ENCODE data around the gene KBTBD12. TPM values are rescaled to one million over a fixed set of nuclear protein-coding genes. Genes with fewer than 3 reads are reported as not detected.

KBTBD12 gene
- total RNA-seq, 1 experiment from 2014 or later = not detected

- Histone ChIP-seq H3K9ac (ENCODE audit: low read length) (no peak overlapping the region), H2AFZ (ENCODE audit: low read length) (no peak overlapping the region), H3K27ac (ENCODE audit: low read length) (no peak overlapping the region), H3K27me3 (ENCODE audit: low read length) (no peaks in the 10 kb centered on the region), H3K4me2 (ENCODE audit: low read depth, low read length, poor library complexity, severe bottlenecking) (no peak overlapping the region), H3K4me3 (ENCODE audit: low read length) (no peak overlapping the region), H3K9me3 (ENCODE audit: low read length) (no peaks in the 10 kb centered on the region), H4K20me1 (ENCODE audit: insufficient read depth, low read depth, low read length) (no peaks in the 10 kb centered on the region), H3K9me2 (replicated peaks; ENCODE audit: insufficient read depth, low read length) (no peaks in the 10 kb centered on the region), H3K4me1 (ENCODE audit: low read length) (no peaks in the 10 kb centered on the region), H3K36me3 (ENCODE audit: insufficient read depth, low read length) (no peaks in the 10 kb centered on the region), H3K79me2 (ENCODE audit: low read length) (no peaks in the 10 kb centered on the region)
- no peak for DNase-seq
Observed at GRCh38 chr3:127974226-127974625, 59.2 kb downstream of the KBTBD12 start.

GRCh38 chr3:127975153-127976029 is 60.4 kb downstream of the KBTBD12 start:
- Histone ChIP-seq H3K4me3 (ENCODE audit: low read length) (no peak overlapping the region), H3K79me2 (ENCODE audit: low read length) (no peaks in the 10 kb centered on the region), H3K4me2 (ENCODE audit: low read depth, low read length, poor library complexity, severe bottlenecking) (no peak overlapping the region), H3K9me2 (replicated peaks; ENCODE audit: insufficient read depth, low read length) (no peaks in the 10 kb centered on the region), H4K20me1 (ENCODE audit: insufficient read depth, low read depth, low read length) (no peaks in the 10 kb centered on the region), H3K27me3 (ENCODE audit: low read length) (no peaks in the 10 kb centered on the region), H3K9ac (ENCODE audit: low read length) (no peak overlapping the region), H3K4me1 (ENCODE audit: low read length) (no peaks in the 10 kb centered on the region), H3K9me3 (ENCODE audit: low read length) (no peaks in the 10 kb centered on the region), H2AFZ (ENCODE audit: low read length) (no peak overlapping the region), H3K36me3 (ENCODE audit: insufficient read depth, low read length) (no peaks in the 10 kb centered on the region), H3K27ac (ENCODE audit: low read length) (no peak overlapping the region)
- DNase-seq = no peak

DNA sequence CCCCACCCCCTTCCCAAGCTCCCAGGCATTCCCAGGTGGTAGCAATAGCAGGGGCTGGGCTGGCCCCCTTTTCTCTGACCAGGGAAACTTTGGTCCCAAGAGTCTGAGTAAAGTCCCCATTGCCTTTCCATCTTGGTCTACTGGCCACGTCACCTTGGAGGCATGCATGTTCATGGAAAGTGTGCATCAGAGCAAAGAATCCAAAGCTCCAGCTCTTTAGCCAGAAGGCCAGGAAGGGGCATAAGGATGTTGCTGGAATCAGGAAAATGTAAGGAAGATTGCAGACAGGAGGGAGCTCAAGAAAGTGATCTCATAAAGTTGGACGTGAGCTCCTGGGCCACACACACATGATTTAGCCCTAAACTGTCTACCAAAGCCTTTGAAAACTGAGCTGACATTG is 63.6 kb downstream of the KBTBD12 start:
- Histone ChIP-seq H3K9me2 (replicated peaks; ENCODE audit: insufficient read depth, low read length) (no peaks in the 10 kb centered on the region), H3K36me3 (ENCODE audit: insufficient read depth, low read length) (no peaks in the 10 kb centered on the region), H2AFZ (ENCODE audit: low read length) (no peak overlapping the region), H3K4me2 (ENCODE audit: low read depth, low read length, poor library complexity, severe bottlenecking) (no peak overlapping the region), H3K4me3 (ENCODE audit: low read length) (no peak overlapping the region), H4K20me1 (ENCODE audit: insufficient read depth, low read depth, low read length) (no peaks in the 10 kb centered on the region), H3K79me2 (ENCODE audit: low read length) (no peaks in the 10 kb centered on the region), H3K27me3 (ENCODE audit: low read length) (no peaks in the 10 kb centered on the region), H3K9ac (ENCODE audit: low read length) (no peak overlapping the region), H3K27ac (ENCODE audit: low read length) (no peak overlapping the region), H3K9me3 (ENCODE audit: low read length) (no peaks in the 10 kb centered on the region), H3K4me1 (ENCODE audit: low read length) (no peaks in the 10 kb centered on the region)
- DNase-seq = no peak

DNA sequence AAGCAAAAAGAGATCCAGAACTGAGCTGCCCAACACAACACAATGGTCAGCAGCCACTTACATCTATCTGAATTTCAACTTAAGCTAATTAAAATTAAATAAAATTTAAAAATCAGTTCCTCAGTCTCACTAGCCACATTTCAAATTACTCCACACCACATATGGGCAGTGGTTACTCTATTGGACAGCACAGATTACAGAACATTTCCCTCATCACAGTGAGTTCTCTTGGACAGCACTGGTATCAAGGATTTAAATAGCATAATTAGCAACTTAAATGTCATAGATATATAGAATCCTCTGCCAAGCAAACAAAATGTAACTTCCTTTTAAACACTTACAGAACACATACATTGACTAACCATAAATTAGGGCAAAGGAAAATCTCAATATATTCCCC is 64.4 kb downstream of the KBTBD12 start:
- Histone ChIP-seq H3K9me2 (replicated peaks; ENCODE audit: insufficient read depth, low read length) (no peaks in the 10 kb centered on the region), H3K4me3 (ENCODE audit: low read length) (no peak overlapping the region), H2AFZ (ENCODE audit: low read length) (no peak overlapping the region), H3K9me3 (ENCODE audit: low read length) (no peaks in the 10 kb centered on the region), H3K4me2 (ENCODE audit: low read depth, low read length, poor library complexity, severe bottlenecking) (no peak overlapping the region), H3K79me2 (ENCODE audit: low read length) (no peaks in the 10 kb centered on the region), H3K36me3 (ENCODE audit: insufficient read depth, low read length) (no peaks in the 10 kb centered on the region), H3K9ac (ENCODE audit: low read length) (no peak overlapping the region), H3K27me3 (ENCODE audit: low read length) (no peaks in the 10 kb centered on the region), H3K27ac (ENCODE audit: low read length) (no peak overlapping the region), H3K4me1 (ENCODE audit: low read length) (no peaks in the 10 kb centered on the region), H4K20me1 (ENCODE audit: insufficient read depth, low read depth, low read length) (no peaks in the 10 kb centered on the region)
- DNase-seq = no peak

DNA sequence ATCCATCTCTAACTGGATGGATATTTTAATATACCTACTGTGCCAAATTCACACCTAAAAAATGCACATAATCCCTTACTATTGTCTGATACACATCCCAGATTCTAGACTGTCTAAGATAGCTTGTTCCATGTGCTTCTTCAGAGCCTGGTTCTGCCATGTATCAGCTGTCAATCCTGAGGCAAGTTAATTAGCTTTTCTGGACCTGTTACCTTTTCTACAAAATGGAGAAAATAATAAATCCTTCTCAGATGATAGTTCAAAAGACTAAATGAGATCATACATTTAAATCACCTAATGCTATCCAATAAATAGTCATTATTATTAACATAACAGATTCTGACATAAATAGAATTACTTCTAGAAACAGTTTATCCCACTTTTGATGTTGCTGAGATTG is 66.1 kb downstream of the KBTBD12 start:
- Histone ChIP-seq H2AFZ (ENCODE audit: low read length) (no peak overlapping the region), H3K9me2 (replicated peaks; ENCODE audit: insufficient read depth, low read length) (no peaks in the 10 kb centered on the region), H3K4me2 (ENCODE audit: low read depth, low read length, poor library complexity, severe bottlenecking) (no peak overlapping the region), H3K27me3 (ENCODE audit: low read length) (no peaks in the 10 kb centered on the region), H3K27ac (ENCODE audit: low read length) (no peak overlapping the region), H3K36me3 (ENCODE audit: insufficient read depth, low read length) (no peaks in the 10 kb centered on the region), H3K9ac (ENCODE audit: low read length) (no peak overlapping the region), H3K79me2 (ENCODE audit: low read length) (no peaks in the 10 kb centered on the region), H3K9me3 (ENCODE audit: low read length) (no peaks in the 10 kb centered on the region), H4K20me1 (ENCODE audit: insufficient read depth, low read depth, low read length) (no peaks in the 10 kb centered on the region), H3K4me3 (ENCODE audit: low read length) (no peak overlapping the region), H3K4me1 (ENCODE audit: low read length) (no peaks in the 10 kb centered on the region)
- DNase-seq = no peak

DNA sequence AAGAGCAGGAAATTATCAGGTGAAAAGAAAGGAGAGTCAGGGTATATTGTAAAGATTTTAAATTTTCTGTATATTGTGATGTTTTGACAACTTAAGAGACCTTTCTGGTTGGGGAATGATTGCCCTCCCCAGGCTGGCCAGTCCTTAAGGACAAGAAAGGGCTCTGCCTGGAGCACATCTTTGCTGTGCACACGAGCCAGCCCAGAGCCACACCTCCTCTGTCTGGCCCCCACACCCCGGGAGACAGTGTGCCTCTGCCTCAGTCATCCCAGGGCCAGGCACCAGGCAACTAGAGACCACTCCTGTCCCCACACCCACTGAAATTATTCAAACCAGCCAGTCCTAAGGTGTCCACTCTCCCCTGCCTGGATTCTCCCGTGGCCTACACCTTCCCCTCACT is 67.1 kb downstream of the KBTBD12 start:
- no peak for DNase-seq
- no peaks in the 10 kb centered on the region for H3K36me3 ChIP-seq (ENCODE audit: insufficient read depth, low read length)
- H3K27me3 ChIP-seq (ENCODE audit: low read length) = no peaks in the 10 kb centered on the region
- no peak overlapping the region for H3K27ac ChIP-seq (ENCODE audit: low read length)
- no peak overlapping the region for H3K4me2 ChIP-seq (ENCODE audit: low read depth, low read length, poor library complexity, severe bottlenecking)
- no peak overlapping the region for H2AFZ ChIP-seq (ENCODE audit: low read length)
- no peak overlapping the region for H3K9ac ChIP-seq (ENCODE audit: low read length)
- H3K9me2 ChIP-seq (replicated peaks; ENCODE audit: insufficient read depth, low read length) = no peaks in the 10 kb centered on the region
- H3K4me1 ChIP-seq (ENCODE audit: low read length) = peaks cover 3% of the 10 kb centered on the region; the same call in 1 of the 2 replicates
- H3K79me2 ChIP-seq (ENCODE audit: low read length) = no peaks in the 10 kb centered on the region
- H3K9me3 ChIP-seq (ENCODE audit: low read length) = no peaks in the 10 kb centered on the region
- H4K20me1 ChIP-seq (ENCODE audit: insufficient read depth, low read depth, low read length) = no peaks in the 10 kb centered on the region
- H3K4me3 ChIP-seq (ENCODE audit: low read length) = no peak overlapping the region

GRCh38 chr3:127984241-127984975 is 69.4 kb downstream of the KBTBD12 start:
- Histone ChIP-seq H3K9me3 (ENCODE audit: low read length) (no peaks in the 10 kb centered on the region), H3K27ac (ENCODE audit: low read length) (no peak overlapping the region), H2AFZ (ENCODE audit: low read length) (no peak overlapping the region), H4K20me1 (ENCODE audit: insufficient read depth, low read depth, low read length) (no peaks in the 10 kb centered on the region), H3K79me2 (ENCODE audit: low read length) (no peaks in the 10 kb centered on the region), H3K9ac (ENCODE audit: low read length) (no peak overlapping the region), H3K9me2 (replicated peaks; ENCODE audit: insufficient read depth, low read length) (no peaks in the 10 kb centered on the region), H3K4me1 (ENCODE audit: low read length) (peaks cover 6% of the 10 kb centered on the region; the same call in 1 of the 2 replicates), H3K27me3 (ENCODE audit: low read length) (no peaks in the 10 kb centered on the region), H3K4me2 (ENCODE audit: low read depth, low read length, poor library complexity, severe bottlenecking) (no peak overlapping the region), H3K4me3 (ENCODE audit: low read length) (no peak overlapping the region), H3K36me3 (ENCODE audit: insufficient read depth, low read length) (no peaks in the 10 kb centered on the region)
- no peak for DNase-seq

- no peak overlapping the region for H3K9ac ChIP-seq (ENCODE audit: low read length)
- H3K9me2 ChIP-seq (replicated peaks; ENCODE audit: insufficient read depth, low read length) = no peaks in the 10 kb centered on the region
Observed at GRCh38 chr3:127985216-127985615, 70.2 kb downstream of the KBTBD12 start.

More at GRCh38 chr3:127985216-127985615, 70.2 kb downstream of the KBTBD12 start:
- H3K4me2 ChIP-seq (ENCODE audit: low read depth, low read length, poor library complexity, severe bottlenecking) = no peak overlapping the region
- no peaks in the 10 kb centered on the region for H3K27me3 ChIP-seq (ENCODE audit: low read length)
- H3K9me3 ChIP-seq (ENCODE audit: low read length) = no peaks in the 10 kb centered on the region
- H2AFZ ChIP-seq (ENCODE audit: low read length) = no peak overlapping the region
- no peak overlapping the region for H3K4me3 ChIP-seq (ENCODE audit: low read length)
- no peaks in the 10 kb centered on the region for H4K20me1 ChIP-seq (ENCODE audit: insufficient read depth, low read depth, low read length)
- peaks cover 6% of the 10 kb centered on the region; the same call in 1 of the 2 replicates for H3K4me1 ChIP-seq (ENCODE audit: low read length)
- no peaks in the 10 kb centered on the region for H3K36me3 ChIP-seq (ENCODE audit: insufficient read depth, low read length)
- no peaks in the 10 kb centered on the region for H3K79me2 ChIP-seq (ENCODE audit: low read length)
- DNase-seq = no peak
- no peak overlapping the region for H3K27ac ChIP-seq (ENCODE audit: low read length)
